GM19395 (cell line): ENCODE data around the gene ERCC5.

ENCODE experiments used
- ATAC-seq: cut with Tn5 transposase; IDR thresholded peaks from one replicate; pipeline ENCODE4 v1.9.1; 2021; ENCODE audit warnings: mild to moderate bottlenecking, moderate library complexity; ENCODE audit not compliant: unreplicated experiment

ERCC5 gene

DNA sequence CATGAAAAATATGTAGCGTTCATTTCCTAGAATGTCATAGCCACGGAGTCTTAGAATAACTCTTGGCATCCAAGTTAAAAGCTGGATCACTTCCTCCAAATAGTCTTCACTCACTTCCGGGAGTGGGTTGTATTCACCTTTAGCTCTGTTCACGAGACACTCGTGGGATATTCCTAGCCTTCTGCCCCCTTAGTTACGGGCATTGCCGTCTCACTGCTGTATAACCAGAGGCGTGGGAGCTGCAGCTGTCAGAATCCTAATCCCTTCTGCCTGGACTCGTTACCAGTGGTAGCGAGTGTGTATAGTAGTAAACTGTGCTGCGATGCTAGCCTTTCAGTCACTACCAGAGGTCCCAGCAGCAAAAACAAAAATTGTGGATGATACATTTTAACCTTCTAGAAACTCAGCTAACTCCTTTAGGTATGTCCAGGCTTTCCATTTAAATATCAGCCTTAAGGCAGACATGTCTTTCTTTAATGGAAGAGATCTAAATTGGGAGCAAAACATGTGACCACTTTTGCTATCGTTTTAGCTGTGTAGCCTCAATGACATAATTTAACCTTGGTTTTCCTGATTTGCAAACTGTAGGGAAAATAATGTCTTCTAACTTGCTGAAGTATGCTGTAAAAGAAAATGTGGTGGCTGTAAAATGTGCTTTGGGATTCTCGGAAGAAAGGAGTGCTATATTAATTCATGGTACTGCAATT is 34.1 kb downstream of the ERCC5 start:
- no peak for ATAC-seq

DNA sequence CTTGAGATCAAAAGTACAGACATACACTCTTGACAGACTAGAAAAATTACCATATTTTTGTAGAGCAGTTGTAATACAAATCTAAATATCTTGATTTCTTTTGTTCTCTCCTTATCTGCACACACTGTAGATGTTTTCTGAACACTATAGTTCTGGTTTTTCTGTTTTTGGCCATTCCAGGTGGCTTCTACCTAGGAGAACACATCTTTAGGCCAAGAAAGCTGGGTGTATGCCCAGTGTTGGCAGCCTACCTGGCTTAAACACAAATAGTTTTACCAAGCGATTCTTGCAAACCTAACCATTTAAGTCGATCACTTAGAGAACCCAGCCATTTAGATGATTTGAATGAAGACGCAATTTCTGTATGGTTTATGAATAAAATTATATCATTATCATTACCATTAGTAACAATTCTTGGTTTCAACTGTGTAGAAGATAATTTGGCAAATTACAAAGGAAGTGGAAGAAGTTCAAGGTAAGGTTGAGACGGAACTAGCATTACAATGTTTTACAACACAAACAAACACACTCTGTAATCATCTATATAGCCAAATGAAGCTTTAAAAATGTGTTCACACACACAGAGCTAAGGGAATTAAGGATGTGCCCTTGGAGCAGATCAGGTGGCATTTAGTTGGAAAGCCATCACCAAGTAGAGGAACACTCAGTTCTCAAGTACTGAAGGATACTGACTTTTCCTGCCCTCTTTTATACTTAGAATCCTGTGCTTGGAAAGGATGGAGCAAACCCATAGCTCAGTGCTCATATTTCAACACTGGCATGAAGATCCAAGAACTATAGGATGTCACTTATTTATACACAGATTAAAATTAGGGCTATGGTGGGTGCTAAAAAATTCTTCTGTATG is 36.2 kb downstream of the ERCC5 start:
- no peak for ATAC-seq

DNA sequence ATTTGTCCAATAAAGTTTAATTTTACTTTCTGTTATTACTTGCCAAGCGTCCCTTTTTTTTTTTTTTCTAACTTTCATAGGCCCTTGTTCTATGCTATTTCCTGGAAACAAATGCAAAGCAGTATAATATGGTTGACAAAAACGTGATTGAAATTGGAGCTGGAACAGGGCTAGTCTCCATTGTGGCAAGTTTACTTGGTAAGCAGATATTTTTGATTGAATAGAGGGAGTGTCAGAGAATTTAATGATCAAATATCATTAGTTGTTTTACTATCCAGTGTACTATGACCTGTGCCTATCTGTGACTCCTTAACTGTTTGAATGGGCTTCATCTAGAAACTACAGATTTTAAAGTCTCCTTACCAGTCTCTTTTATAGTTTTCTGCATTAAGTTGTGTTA is 46.7 kb downstream of the ERCC5 start:
- no peak for ATAC-seq

DNA sequence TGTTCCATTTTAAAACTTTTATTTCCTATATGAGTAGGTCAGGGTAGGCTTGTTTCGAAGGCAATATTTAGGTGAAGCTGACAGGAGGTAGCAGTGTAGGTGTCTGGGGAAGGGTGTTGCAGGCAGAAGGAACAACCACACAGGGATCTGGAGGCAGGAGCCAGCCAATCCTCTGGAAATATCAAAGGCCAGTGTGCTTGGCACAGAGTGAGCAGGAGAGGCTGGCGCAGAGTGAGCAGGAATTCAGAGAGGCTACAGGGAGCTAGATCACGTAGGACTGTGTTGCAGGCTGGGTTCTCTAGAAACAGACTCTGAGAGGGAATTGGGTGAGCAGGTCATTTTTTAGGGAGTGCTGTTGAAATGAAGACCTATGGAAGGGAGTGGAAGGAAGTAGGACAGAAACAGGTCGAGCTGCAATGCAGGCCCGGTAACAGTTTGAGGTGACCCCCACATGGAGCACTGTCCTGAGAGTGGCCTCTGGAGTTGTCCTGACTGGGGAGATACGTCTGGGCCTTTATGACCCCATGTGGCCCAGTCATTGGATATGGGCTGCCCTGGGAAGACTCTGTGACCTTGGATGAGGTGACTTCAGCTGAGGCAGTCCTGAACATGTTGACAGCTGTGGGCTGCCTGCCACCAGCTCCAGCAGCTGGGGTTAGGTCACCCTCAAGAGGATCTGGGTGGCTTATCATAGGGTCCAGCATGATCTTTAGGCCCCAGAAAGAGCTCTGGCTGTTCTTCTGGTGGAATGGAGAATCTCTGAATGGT is 51.7 kb downstream of the ERCC5 start:
- ATAC-seq = no peak

DNA sequence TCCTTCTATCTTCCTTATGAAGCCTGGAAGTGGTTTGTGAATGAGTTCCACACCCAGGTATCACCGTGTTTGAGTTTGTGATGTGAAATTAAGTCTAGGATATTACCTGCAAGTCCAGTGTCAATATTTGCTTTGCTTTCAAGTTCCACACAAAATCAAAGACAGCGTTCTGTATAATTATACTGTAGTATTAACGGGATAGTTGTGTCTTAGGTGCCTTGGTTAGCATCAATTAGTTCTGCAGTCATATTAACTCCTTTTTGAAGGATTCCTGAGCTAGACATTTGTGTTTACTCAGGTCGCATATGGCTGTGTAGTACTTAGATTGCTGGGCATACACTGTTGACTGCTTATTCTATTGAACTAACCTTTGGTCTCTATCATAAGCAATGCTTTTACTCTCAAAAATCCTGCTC is 54.4 kb downstream of the ERCC5 start:
- no peak for ATAC-seq

DNA sequence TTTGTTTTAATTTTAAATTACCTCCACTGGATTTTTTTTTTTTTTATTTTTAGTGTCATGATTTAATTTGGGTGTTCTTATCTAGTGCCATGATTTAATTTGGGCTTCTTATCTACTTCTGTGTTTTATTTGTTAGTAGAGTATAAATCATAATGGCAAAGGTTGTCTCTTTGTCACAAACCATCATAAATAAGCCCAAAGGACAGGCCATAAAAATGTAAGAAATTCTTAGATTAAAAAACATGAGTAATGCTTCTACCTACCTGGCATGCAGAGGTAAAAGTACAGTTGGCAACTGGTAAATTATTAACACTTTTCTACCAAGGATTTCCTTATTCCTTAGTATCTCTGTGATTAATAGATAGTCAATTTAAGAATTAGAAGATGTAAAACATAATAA is 55.2 kb downstream of the ERCC5 start:
- ATAC-seq = no peak

DNA sequence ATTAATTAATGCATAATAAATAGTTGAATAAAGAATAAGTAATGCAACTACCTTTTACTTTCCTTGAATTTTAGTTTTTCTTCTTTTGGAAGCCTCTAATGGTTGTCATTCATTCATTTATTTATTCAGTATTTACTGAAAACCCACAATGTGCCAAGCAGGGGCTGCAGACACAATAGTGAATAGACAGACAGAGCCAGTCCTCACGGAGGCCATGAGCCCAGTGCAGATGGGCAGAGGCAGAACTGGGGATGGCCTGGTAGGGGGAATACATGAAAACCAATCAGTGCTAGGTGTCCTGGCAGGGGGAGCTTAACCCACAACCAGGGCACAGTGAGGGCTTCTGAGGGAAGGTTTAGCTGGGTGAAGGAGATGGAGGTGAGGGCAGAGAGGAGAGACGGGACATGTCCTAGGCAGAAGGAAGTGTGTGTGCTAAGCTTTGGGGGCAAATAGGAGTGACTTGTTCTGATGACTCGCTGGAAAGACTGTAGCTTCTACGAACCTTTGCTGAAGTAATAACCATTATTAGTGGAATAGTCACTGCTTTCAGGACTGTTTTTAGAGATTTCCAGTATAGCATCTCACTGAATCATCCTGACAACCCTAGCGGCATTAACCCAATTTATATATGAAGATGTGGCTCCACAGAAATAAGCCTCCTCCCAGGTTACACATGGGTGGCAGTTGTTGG is 55.9 kb downstream of the ERCC5 start:
- ATAC-seq = no peak

DNA sequence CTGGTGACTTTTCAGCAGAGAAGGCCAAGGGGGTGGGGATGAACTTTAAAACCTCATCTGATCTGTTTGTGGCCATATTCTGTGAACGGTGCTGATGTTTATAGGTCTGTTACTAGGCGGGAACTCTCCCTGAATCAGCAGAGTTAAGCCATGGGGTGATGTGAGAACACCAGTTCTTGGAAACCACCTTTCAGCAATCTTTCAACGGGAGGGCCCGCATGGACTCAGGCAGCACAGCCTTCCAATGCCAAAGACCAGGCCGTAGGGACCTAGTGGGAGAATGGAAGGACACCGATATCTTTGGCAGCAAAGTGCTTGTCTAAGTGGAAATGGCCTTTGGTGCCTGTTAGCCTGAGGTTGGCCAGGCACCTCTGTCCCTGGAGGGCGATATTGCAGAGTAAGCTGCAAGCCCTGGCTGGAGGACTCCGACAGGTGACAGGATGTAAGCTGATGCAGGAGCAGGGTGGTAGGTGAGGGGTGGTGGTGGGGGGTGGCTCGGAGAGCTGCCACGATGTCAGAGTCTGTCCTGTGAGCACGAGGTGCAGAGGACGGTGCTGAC is 57.0 kb downstream of the ERCC5 start:
- no peak for ATAC-seq

DNA sequence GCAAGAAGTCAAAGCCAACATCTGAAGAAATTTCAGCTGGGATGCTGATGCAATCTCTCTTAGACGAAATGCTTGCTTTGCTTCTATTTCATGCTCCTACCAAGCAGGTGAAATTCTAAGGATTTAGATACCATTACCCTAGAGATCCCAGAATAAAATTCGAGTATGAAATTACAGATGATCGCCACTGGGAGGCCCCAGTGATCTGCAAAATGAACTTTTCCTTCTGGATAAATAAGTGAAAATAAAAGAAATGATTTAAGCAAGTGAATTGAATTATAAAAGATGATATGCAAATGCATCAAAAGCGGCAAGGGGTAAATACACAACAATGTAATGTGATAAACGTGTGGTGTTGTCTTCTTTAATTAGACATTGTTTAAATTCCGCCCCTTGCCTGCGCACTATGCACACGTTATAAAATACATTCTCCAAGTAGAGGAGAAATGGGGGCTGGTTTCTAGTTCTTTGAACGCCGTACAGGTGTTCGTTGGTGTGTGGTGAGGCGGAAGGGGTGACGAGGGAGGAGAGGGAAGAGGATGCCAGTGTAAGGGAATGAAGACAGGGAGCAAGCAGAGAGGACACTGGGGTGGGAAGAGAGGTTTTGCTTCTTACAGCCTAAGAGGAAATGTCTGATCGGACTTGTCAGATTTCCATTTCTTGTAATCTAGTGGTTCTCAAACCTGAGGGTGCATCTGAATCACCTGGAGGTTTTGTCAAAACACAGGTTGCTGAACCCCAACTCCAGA is 58.0 kb downstream of the ERCC5 start:
- ATAC-seq = peak; percentile 42

DNA sequence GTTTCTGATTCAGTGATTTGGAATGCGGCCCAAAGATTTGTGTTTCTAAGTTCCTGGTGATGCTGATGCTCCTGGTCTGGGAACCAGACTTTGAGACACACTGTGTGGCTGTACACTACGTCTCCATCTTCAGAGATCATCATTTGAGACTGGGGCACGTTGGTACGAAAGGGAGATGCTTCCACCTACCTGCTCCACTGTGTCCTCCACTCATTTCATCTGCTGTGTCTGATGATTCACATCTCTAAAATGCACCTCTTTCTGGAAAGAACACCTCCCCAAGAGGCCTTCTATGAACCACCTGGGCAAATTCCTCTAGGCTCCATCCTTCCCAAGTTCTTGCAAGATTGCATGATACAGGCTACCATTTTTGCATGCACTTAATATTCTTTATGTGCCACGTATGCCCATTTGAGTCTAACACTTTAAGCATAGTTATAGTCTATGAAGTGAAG is 58.6 kb downstream of the ERCC5 start:
- ATAC-seq = no peak

DNA sequence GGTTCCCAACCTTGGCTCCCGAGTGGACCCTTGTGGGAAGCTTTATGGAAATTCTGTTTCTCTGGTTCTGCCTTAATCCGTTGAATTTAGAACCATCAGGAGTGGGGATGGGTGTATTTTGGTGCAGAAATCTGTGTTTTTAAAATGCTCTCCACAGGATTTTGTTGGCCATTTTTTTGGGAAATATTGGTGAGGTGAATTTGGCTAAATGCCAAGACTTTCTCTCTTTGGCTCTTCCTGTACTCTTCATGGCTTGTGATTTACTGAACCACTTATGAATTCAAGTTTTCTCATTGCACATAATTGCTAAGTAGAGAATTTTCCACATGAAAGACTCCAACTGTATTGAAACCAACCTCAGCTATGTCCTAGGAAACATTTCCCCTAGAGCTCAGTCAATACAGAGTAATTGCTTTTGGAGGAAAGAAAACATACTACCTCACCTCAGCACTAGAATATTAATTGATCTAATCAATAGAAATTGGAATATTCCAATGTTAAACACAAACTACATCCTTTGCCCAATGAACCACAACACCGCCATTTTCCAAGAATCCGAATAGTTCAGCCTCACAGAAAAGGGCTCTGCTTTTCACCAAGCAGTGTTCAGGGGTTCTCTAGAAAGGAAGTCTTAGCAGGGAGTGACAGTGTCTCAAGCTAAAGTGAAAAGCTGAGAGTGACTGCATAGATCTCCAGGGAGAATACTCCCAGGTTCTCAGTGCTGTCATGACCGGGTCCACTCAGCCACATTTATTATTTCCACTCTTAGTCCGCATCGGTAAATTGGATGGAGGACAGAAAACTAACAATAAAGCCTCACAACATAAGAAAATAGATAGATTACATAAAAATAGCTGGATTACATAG is 60.3 kb downstream of the ERCC5 start:
- no peak for ATAC-seq

DNA sequence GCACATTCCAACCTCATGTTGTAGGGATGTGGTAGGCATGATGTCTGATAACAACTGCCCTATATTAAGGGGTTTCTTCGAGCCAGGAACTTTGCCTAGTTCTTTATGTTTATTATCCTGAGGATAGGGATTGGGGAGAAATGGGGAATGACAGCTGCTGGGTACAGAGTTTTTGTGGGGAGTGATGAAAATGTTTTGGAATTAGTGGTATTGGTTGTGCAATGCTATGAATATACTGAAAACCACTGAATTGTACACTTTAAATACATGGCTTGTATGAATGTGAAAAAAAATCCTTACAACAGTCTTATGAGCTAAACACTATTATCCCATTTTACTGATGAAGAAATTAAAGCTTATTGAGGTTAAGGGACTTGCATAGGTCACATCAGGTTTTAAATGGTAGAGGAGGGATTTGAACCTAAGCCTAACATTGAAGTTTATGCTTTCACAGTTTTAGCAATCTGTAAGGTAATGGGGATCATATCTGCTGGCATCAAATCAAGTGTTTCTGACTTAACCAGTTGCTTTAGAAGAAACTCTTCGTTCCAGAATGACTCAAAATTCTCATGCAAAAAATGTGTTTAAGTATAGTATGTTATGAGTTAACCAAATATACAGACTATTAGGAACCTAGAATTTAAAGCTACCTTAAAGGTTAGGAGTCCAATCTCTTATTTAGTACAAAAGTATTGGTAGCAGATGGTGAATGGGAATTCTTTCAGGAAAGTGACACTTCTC is 61.4 kb downstream of the ERCC5 start:
- peak; percentile 67 for ATAC-seq

DNA sequence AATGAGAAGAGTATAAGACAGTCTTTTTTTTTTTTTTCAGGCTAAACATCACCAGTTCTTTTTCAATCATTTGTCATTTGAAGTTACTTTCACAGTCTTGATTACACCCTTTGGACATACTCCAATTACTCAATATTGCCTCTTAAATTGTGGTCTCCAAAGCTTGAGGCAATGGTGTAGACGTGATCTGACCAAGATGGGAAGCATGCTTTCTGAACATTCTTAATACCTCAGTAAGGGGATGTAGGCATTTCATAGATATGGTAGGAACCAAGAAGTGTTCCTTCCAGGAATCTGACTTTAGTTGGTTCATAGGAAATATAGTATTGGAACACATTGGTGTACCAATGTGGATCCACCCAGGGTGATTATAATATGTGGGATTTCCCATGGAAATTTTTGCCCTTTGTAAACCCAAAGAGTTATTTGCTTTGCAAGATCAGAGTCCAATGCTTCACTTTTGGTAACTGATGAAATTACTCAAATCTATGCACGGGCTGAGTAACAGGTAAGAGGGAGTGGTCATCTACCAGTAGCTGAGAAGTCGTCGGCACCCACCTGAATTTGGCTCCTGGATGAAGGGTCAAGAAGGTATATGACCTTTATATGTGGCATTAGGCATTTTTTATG is 62.2 kb downstream of the ERCC5 start:
- ATAC-seq = no peak

DNA sequence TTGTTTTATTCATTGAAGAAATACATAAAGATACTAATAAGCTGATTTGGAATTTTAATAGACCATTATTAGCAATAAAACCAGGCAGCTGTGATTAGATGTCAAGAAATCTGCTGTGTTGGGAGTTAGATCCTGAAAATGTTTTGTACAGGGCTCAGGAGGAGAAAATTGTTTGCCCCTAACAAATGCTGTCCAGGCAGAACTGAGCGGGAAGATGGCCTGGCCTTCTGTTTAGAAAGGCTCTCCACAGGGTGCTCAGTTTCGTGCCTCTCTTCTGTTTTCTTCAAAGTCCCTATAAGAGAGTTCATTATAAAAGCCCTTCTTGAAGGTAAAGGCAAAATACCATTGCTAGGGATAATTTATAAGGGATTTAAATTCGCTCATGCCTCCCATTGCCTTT is 64.1 kb downstream of the ERCC5 start:
- ATAC-seq = no peak

DNA sequence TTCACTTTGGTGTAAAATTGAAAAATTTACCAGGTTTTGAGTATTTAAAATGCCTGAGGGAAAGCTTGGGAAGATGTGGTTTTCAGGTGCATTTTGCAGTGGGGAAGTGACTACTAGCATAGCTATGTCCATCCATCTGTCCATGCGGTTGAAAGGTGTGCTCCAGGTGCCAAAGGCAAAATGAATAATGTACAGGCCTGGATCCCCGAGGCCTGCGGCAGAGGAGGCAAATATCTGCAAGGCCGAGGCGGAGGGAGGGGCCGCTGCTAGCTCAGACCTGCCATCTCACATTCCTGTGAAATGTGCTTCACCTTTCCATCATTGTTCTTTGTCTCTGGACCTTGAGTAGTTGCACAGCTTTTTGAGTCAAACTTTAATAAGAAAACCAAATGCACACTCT is 65.5 kb downstream of the ERCC5 start:
- ATAC-seq = no peak

DNA sequence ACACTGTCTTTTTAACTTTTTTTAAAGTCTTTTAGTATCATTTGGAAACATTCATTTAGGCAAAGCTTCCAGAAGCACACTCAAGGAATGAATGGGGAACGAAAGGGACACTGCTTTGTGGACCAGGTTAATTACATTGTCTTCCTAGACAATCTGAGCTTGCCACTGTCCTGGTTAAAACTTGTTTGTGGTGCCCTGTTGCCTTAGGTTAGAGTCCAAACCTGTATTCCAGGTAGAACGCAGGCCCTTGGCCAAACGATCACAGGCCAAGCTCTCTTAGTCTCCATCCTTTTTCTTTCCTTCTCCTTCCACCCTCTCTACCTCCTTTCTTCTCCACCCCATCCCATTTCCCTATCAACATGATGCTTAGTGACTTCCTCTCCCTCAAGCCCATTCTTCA is 66.8 kb downstream of the ERCC5 start:
- no peak for ATAC-seq

DNA sequence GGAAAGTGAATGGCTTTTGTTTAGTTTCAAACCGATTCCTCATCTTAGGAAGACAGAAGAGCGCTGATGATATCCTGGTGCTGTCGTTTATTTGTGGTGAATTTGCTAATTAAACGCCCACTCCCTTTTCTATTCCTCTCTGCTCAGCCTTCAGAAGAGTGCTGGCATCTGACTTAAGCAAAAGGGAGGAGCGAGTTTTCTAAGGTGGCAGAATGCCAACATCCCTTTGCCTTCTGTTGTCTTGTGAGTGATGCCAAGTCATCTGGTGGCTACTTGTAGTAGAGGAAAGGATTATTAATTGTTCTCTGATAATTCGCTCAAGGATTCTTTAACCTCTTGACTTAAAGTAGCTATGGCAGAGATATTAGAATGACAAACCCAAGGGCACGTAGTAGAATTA is 68.1 kb downstream of the ERCC5 start:
- no peak for ATAC-seq
